ENCODE measurements around the gene NDUFS8.

NDUFS8 gene

GRCh38 chr11:68051191-68052136, 21.0 kb downstream of the NDUFS8 start:
- Mint-ChIP-seq H3K36me3 (ENCODE audit: low read depth) (peaks cover 31% of the 10 kb centered on the region), H3K27ac (no peak overlapping the region), H3K9me3 (no peaks in the 10 kb centered on the region), H3K4me1 (ENCODE audit: low read depth) (no peaks in the 10 kb centered on the region), H3K4me3 (no peak overlapping the region), H3K27me3 (ENCODE audit: low read depth) (no peaks in the 10 kb centered on the region)
- no peak for DNase-seq (ENCODE audit: low spot score)

- Mint-ChIP-seq H3K36me3 (ENCODE audit: low read depth) (peaks cover 29% of the 10 kb centered on the region), H3K27ac (no peak overlapping the region), H3K4me1 (ENCODE audit: low read depth) (no peaks in the 10 kb centered on the region), H3K4me3 (no peak overlapping the region), H3K9me3 (no peaks in the 10 kb centered on the region), H3K27me3 (ENCODE audit: low read depth) (no peaks in the 10 kb centered on the region)
- DNase-seq (ENCODE audit: low spot score), result no peak
Measured at GRCh38 chr11:68052137-68052873, 21.8 kb downstream of the NDUFS8 start.

GRCh38 chr11:68053117-68053516, 22.6 kb downstream of the NDUFS8 start:
- Mint-ChIP-seq H3K27me3 (ENCODE audit: low read depth) (no peaks in the 10 kb centered on the region), H3K36me3 (ENCODE audit: low read depth) (peaks cover 26% of the 10 kb centered on the region), H3K4me1 (ENCODE audit: low read depth) (no peaks in the 10 kb centered on the region), H3K4me3 (no peak overlapping the region), H3K27ac (no peak overlapping the region), H3K9me3 (no peaks in the 10 kb centered on the region)
- no peak for DNase-seq (ENCODE audit: low spot score)

- Mint-ChIP-seq H3K4me1 (ENCODE audit: low read depth) (no peaks in the 10 kb centered on the region), H3K36me3 (ENCODE audit: low read depth) (peaks cover 23% of the 10 kb centered on the region), H3K27ac (no peak overlapping the region), H3K27me3 (ENCODE audit: low read depth) (no peaks in the 10 kb centered on the region), H3K9me3 (no peaks in the 10 kb centered on the region), H3K4me3 (no peak overlapping the region)
- DNase-seq (ENCODE audit: low spot score), result no peak
Measured at GRCh38 chr11:68053981-68054812, 23.7 kb downstream of the NDUFS8 start.

GRCh38 chr11:68056317-68057285, 26.1 kb downstream of the NDUFS8 start:
- H3K9me3 Mint-ChIP-seq, result no peaks in the 10 kb centered on the region
- no peaks in the 10 kb centered on the region for H3K27me3 Mint-ChIP-seq (ENCODE audit: low read depth)
- H3K4me3 Mint-ChIP-seq, result no peak overlapping the region
- no peaks in the 10 kb centered on the region for H3K4me1 Mint-ChIP-seq (ENCODE audit: low read depth)
- no peak for DNase-seq (ENCODE audit: low spot score)
- H3K27ac Mint-ChIP-seq, result no peak overlapping the region
- H3K36me3 Mint-ChIP-seq (ENCODE audit: low read depth), result peaks cover 22% of the 10 kb centered on the region

GRCh38 chr11:68057807-68058206, 27.3 kb downstream of the NDUFS8 start:
- H3K4me3 Mint-ChIP-seq, result no peak overlapping the region
- peaks cover 17% of the 10 kb centered on the region for H3K36me3 Mint-ChIP-seq (ENCODE audit: low read depth)
- H3K9me3 Mint-ChIP-seq, result no peaks in the 10 kb centered on the region
- no peaks in the 10 kb centered on the region for H3K27me3 Mint-ChIP-seq (ENCODE audit: low read depth)
- no peak for DNase-seq (ENCODE audit: low spot score)
- H3K27ac Mint-ChIP-seq, result no peak overlapping the region
- H3K4me1 Mint-ChIP-seq (ENCODE audit: low read depth), result no peaks in the 10 kb centered on the region

GRCh38 chr11:68061508-68061907, 31.0 kb downstream of the NDUFS8 start:
- Mint-ChIP-seq H3K27me3 (ENCODE audit: low read depth) (no peaks in the 10 kb centered on the region), H3K27ac (no peak overlapping the region), H3K4me3 (no peak overlapping the region), H3K36me3 (ENCODE audit: low read depth) (peaks cover 11% of the 10 kb centered on the region), H3K4me1 (ENCODE audit: low read depth) (no peaks in the 10 kb centered on the region), H3K9me3 (no peaks in the 10 kb centered on the region)
- no peak for DNase-seq (ENCODE audit: low spot score)

- Mint-ChIP-seq H3K36me3 (ENCODE audit: low read depth) (peaks cover 9% of the 10 kb centered on the region), H3K9me3 (no peaks in the 10 kb centered on the region), H3K4me1 (ENCODE audit: low read depth) (no peaks in the 10 kb centered on the region), H3K27ac (no peak overlapping the region), H3K27me3 (ENCODE audit: low read depth) (no peaks in the 10 kb centered on the region), H3K4me3 (no peak overlapping the region)
- DNase-seq (ENCODE audit: low spot score), result no peak
Measured at GRCh38 chr11:68064926-68065325, 34.4 kb downstream of the NDUFS8 start.

GRCh38 chr11:68065841-68066240, 35.4 kb downstream of the NDUFS8 start:
- H3K9me3 Mint-ChIP-seq, result no peaks in the 10 kb centered on the region
- no peak overlapping the region for H3K4me3 Mint-ChIP-seq
- no peak for DNase-seq (ENCODE audit: low spot score)
- H3K36me3 Mint-ChIP-seq (ENCODE audit: low read depth), result peaks cover 5% of the 10 kb centered on the region
- H3K27ac Mint-ChIP-seq, result no peak overlapping the region
- no peaks in the 10 kb centered on the region for H3K27me3 Mint-ChIP-seq (ENCODE audit: low read depth)
- H3K4me1 Mint-ChIP-seq (ENCODE audit: low read depth), result no peaks in the 10 kb centered on the region

- no peak for DNase-seq (ENCODE audit: low spot score)
- H3K9me3 Mint-ChIP-seq, result no peaks in the 10 kb centered on the region
- H3K4me1 Mint-ChIP-seq (ENCODE audit: low read depth), result no peaks in the 10 kb centered on the region
Measured at GRCh38 chr11:68066742-68067141, 36.3 kb downstream of the NDUFS8 start.

GRCh38 chr11:68067991-68068390, 37.5 kb downstream of the NDUFS8 start:
- no peaks in the 10 kb centered on the region for H3K27me3 Mint-ChIP-seq (ENCODE audit: low read depth)
- no peak for DNase-seq (ENCODE audit: low spot score)
- peaks cover 4% of the 10 kb centered on the region for H3K36me3 Mint-ChIP-seq (ENCODE audit: low read depth)
- H3K27ac Mint-ChIP-seq, result no peak overlapping the region
- H3K4me3 Mint-ChIP-seq, result no peak overlapping the region
- H3K9me3 Mint-ChIP-seq, result no peaks in the 10 kb centered on the region
- H3K4me1 Mint-ChIP-seq (ENCODE audit: low read depth), result no peaks in the 10 kb centered on the region

More at GRCh38 chr11:68066742-68067141, 36.3 kb downstream of the NDUFS8 start:
- Mint-ChIP-seq H3K27ac (no peak overlapping the region), H3K27me3 (ENCODE audit: low read depth) (no peaks in the 10 kb centered on the region), H3K4me3 (no peak overlapping the region), H3K36me3 (ENCODE audit: low read depth) (peaks cover 3% of the 10 kb centered on the region)

- Mint-ChIP-seq H3K36me3 (ENCODE audit: low read depth) (peaks cover 3% of the 10 kb centered on the region), H3K27ac (no peak overlapping the region), H3K9me3 (no peaks in the 10 kb centered on the region), H3K4me1 (ENCODE audit: low read depth) (no peaks in the 10 kb centered on the region), H3K4me3 (no peak overlapping the region), H3K27me3 (ENCODE audit: low read depth) (no peaks in the 10 kb centered on the region)
- no peak for DNase-seq (ENCODE audit: low spot score)
Measured at GRCh38 chr11:68071281-68072048, 41.0 kb downstream of the NDUFS8 start.
